Caki2 (cell line): ENCODE measurements around the gene ZFHX3. TPM values are rescaled to one million over a fixed set of nuclear protein-coding genes. Genes with fewer than 3 reads are reported as not detected.
A peak's percentile ranks its signal among the peaks of the same experiment; 100 is the strongest.

ENCODE experiments used
- DNase-seq: peaks from one replicate; pipeline ENCODE4 v3.0.0-alpha.2; 2015; ENCODE audit warnings: low read depth
- in situ Hi-C: cut with HindIII; loops from 2 replicates; pipeline ENCODE4 v1.10.0; 2016; ENCODE audit warnings: low sequenced_read_pairs, low pct_unique_long_range_greater_than_20kb, mixed read lengths
- total RNA-seq: library from RNA; depleted of rRNA; stranded (reverse); fragments of >200 nt; shearing (Covaris generic); gene quantifications from 2 replicates; pipeline ENCODE4 v1.2.3, GENCODE V29; 2014; ENCODE audit warnings: low replicate concordance

ZFHX3 gene
- total RNA-seq, 1 experiment from 2014 or later, result 1.6 TPM

DNA sequence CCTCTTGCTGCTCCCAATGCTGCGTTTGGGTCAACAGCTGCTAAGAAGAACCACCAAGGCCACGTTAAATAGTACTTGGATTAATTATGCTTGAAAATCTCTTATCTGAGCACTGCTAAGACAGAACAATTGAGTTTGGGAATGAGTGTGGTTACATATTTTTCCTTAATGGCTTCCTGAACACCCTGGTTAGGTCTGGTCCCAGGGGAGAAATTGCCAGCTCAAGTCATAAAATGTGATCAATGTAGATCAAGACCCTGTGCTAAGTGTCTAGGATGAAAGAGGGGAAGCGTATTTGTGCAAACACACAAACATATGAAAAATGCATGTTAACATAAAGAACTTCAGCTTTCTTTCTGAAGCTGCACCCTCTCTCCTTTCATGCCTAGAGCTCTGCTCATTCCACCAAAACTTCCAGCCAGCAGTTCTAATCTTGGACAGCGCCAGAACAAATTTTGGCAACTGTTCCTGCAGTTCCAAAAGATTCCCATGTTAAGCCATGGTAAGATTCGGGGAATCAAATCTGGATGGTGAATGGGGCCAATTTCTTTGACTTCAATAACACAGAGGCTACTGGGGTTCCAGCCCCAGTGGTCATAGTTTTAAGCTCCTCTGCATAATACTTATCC lies 72.0 kb downstream of the ZFHX3 start:
- in situ Hi-C loops, result no loop called here
- DNase-seq, result no peak

DNA sequence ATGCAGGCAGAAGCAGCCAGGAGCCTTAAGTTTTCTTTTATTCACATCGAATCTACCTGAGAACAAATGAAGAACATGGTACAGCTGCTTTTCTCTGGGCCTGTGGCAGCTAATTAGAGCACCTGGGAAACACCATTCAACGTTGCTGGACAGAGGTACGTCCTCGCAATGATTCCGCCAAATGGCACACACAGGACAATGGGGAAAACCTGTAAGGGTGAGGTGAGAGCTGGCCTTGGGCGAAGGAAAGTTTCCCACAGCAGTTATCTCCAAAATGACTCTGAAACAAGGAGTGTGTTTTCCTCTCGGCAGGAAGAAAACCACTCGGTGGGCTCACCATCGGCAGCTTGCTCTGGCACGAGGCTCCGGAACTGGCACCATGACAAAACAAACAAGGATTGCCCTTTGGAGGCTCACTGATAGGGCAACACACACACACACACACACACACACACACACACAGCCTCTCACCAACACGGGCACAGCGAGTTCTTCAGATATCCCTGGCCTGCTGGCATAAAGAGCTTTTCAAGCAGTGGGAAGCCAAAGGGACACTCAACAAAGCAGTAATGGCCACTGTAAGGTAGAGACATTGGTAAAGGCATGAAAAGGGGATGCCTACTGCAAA lies 73.7 kb downstream of the ZFHX3 start:
- in situ Hi-C loops, result no loop called here
- DNase-seq, result no peak

DNA sequence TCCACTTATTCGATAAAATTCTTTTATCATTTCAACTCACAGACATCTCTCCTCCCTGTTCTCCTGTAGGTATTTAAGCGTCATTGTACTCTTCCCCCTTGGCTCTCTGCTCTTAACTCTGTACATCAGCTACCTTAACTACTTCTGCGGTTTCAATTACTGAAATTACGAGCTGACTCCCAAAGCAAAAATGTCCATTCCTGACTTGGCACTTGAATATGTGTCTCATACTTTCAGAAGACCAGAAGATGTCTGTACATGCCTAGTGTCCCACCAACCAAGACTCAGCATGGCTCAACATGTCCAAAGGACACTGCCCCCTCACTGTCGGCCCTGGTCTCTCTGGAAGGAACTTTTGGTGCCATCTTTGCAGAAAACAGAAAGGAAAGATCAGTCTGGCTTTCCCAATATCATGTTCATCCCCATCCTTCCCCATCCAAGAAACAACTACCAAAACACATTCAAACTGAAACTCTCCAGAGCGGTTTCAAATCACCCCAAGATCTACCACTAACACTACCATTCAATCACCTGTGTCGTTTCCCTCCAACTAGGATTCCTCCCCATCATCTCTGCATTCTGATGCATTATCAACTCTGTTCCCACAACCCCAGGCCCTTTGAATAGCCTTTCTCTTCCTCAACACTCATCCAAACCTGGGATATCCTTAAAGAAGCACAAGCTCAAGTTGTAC lies 74.9 kb downstream of the ZFHX3 start:
- in situ Hi-C loops, result no loop called here
- no peak for DNase-seq

DNA sequence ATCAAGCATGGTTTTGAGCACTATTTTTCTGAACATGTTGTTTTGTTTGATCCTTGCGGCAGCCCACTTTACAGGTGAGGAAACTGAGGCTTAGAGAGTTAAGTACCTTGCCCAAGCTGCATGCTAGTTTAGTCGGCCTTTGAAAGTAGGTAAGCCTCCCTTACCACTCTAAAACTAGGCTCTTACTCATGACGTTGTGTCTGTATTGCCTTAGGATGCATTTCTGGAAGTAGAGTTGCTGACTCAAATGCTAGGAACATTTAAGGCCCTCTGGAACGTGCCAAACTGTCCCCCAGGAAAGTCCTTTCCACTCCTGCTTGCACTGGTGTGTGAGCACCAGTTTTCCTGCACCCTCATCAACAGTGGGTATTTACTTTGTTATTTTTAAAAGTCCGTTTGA lies 76.6 kb downstream of the ZFHX3 start:
- no peak for DNase-seq
- in situ Hi-C loops, result no loop called here

DNA sequence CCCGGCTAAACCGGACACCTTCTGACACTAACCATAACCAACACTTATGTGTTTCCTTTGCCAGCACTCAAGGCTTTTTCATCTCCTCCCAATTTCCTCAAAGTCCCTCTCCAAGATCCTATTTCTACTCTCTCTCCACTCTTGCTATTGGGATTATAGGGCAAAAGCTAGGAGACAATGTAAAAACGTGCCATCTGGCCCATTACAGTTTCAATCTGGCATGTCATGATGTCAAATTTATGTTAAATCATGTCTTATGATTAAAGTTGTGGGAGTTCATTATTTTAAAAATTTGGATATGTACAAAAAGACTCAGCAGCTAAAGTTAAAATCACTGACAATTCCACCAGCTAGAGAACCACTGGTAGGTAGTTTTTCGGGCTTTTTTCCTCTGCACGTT lies 77.3 kb downstream of the ZFHX3 start:
- no peak for DNase-seq
- in situ Hi-C loops, result no loop called here

DNA sequence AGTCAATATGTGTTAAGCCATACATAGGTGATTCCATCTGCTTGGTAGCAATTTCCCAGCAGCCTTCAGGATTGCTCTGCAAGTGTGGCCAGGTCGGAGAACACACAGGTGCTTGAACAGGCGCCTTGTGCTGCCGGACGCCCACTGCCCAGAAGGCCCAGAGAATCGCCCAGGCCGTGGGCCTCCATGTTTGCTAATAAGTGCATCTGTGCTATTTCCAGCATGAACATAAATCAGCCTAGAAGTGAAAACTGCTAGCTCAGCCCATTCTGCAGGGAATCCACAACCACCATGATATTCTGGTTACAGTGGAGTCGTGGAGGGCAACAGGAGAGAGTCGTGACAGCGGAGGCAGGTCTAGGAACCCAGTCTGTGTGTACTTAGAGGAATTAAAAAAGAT lies 78.1 kb downstream of the ZFHX3 start:
- no peak for DNase-seq
- in situ Hi-C loops, result no loop called here

DNA sequence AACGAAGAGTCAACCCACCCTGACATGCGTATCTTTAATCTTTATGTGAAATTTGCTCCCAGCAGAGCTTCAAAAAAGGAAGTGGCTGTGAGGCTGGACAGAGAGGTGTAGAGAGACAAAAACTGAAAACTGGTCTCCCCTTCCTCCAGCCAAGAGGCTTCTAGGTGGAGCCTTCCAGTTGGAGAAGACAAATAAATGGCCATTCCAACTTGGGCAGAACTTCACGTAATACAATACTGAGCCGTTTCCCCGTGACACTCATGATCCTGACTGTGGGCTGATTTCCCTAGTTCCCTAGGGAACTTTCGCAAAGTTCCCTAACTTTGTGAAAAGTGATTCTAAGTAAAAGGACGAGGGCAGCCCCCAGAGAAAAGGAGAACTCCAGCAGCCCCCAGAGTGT lies 78.8 kb downstream of the ZFHX3 start:
- DNase-seq, result no peak
- in situ Hi-C loops, result no loop called here

DNA sequence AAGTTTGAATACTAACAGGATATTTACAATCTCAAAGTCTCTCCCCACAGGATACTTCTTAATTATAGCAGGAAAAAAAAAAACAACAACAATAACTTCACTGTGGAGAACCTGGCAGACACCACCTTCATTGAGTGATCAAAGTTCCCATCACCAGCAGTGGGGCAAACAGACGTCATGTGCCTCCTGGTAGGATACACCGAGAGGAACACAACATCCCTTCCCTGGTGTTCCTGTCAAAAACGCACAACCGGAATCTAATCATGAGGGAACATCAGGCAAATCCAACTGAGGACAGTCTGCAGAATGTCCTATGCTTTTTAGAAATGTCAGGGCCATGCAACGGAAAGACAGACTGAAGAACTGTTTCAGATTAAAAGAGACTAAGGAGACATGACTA lies 80.0 kb downstream of the ZFHX3 start:
- no peak for DNase-seq
- in situ Hi-C loops, result no loop called here

DNA sequence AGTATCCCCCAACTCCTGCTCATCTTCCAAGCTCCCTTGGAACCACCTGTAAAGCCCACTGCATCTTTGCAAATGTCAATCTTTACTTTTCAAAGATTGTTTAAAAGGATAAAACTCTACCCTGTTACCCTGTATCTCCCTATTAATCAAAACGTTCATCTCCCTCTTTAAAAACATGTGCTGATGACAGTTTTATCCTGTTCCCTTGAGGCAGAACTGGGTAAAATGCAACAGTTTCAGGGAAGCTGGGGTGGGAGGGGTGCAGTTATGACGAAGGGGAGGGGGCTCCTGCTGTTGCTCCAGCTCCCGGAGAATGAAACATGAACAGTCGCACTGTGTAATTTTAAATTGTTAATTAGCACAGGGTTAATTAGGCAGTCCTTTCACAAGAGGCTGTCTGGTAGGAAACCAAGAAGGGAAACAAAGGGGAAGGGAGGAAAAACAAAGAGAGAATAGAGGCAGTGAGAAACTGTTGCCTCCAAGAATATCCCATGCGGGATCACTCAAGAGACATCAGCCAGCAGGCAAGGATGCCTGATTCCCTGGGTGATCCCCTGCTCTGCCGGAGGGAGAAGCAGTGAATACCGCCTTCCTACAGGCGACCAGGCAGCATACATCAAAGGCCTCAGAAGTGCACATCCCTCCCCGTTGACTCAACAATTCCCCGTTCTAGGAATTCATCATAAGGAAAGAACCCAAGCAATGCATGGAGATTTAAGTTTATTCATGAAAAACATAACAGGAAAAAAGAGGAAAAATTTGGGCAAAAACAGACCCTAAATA lies 84.2 kb downstream of the ZFHX3 start:
- in situ Hi-C loops, result no loop called here
- no peak for DNase-seq

DNA sequence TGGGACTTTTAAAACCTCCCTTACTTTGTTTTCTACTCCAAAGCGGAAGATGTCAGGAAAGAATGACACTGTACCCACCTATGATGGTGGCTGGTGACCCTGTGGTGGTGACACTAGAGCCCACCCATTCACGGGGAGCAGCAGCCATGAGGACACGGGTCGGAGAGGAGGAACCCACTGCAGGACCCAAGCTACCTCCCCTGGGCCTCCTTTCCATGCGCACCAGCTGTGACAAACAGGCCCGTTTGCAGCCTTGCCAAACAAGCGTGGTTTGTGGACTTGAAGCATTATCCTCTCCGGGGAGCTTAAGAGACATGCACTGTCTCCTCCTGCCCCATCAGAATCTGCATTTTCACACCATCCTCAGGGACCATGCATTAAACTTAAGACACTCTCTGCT lies 85.6 kb downstream of the ZFHX3 start:
- in situ Hi-C loops, result no loop called here
- no peak for DNase-seq

DNA sequence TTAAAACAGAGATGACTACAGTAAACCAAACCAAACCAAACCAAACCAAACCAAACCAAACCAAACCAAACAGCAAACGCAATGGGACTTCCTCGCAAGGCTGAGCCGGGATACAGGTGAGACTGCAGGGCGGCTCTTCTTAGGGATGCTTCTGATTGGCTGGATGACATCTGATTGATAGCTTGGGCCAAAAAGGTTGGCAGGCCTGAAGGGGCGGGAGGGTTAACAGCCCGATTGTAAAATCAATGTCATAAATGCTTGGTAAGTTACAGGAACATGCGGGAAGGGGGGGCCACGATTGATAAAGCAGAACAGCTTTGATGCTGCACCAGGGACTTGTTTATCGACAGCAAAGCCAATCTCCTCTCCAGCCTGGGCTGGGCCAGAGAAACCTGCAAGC lies 86.1 kb downstream of the ZFHX3 start:
- no peak for DNase-seq
- in situ Hi-C loops, result no loop called here

DNA sequence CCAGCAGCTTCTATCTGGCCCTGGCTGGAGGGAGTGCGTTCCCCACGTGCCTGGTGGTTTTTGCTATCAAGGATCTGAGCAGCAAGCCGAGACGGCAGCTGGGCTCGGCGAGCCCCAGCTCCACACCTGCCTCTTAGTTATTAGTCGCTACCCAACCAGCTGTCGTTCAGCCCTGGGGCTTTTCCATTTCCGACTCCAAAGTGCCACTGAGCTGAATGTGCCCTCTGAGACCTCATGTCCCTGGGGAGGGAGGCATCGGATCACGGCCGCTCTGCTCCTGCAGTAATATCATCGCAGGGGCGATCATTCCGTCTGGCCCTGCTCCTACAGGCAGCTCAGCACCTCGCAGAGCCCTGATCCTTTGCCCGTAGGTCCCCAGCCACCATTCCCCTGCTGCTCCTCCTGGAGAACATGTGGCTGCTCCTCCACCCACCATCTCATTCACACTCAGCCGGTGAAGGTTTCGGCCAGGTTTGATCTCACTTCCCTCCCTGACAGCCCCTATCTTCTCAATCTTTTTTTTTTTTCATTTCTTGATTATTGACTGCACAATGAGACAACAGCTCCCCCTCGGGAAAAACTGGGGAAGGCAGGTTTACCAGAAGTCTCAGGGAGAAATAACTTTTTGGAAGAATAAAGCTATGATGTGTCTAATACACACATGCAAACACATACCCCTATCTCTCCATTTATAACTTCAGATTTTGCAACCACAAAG lies 86.7 kb downstream of the ZFHX3 start:
- DNase-seq, result peak; percentile 2
- in situ Hi-C loops, result no loop called here

DNA sequence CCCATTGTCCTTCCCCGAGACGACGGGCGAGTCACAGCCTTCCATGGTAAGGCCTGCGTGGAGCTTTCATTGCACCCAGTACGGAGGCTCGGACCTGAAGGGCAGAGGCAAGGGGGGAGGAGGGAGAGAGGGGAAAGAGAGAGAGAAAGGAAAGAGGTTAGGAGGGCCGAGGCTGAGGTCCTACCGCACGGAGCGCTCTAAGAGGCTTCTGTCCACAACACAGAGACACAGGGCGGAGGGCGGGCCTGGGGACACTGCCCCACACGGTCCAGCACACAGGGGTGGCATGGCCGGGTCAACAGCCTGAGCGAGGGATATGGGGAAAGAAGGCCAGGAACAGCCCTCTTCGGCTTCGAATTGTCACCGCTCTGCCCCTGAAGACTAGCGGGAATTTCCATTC lies 87.8 kb downstream of the ZFHX3 start:
- in situ Hi-C loops, result no loop called here
- DNase-seq, result no peak

DNA sequence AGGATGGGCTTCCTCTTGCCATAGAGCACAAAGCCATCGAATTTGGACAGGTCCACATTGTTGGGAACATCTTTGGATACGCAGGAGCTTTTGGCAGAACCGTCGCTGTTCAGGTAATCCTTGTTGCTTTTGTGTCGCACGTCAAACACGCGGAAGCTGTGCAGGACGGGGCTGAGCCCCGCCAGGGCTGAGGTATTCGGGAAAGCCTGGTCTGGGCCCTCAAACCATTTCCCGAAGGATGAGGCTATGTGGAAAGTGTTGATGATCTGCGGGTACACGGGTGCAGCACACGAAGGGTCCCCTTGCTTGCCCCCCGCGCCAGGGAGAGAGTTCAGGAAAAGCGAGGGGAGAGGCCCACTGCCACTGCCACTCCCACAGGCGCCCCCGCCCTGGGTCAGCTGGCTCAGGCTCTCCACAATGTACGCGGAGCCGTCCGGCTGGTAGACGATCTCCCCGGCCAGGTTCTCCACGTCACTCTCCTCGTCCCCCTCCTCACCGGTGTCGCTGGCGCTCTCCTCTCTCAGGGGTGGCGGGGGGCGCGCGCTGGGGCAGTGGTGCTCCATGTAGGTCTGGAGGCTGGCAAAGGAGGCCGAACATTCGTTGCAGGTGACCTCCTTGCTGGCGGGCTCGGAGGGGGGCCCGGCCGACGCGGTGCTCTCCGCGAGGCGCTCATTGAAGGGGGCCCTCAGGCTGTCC lies 88.5 kb downstream of the ZFHX3 start:
- in situ Hi-C loops, result no loop called here
- DNase-seq, result no peak

DNA sequence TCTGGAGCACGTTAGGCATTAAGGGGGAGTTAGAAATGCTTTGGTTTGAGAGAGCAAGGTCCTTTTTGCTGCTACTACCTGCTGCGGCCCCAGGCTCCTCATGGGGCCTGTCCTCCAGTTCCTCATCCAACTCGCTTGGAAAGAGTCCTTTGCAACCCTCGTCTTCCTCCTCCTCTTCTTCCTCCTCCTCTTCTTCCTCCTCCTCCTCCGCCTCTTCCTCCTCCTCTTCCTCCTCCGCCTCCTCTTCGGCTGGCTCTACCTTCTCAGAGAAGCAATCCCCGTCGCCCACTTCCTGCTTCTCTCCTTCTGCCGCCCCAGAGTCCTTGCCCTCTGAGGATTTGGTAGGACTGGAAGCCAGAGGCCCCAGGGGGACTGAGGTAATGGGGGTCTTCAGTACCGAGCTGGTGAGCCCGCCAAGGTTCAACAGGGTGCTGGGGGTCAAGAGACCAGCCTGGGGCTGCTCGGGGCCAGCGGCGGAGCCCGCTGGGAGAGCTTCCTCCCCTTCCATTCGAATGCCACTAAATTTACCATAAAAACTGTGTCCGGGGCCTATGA lies 89.3 kb downstream of the ZFHX3 start:
- no peak for DNase-seq
- in situ Hi-C loops, result no loop called here

DNA sequence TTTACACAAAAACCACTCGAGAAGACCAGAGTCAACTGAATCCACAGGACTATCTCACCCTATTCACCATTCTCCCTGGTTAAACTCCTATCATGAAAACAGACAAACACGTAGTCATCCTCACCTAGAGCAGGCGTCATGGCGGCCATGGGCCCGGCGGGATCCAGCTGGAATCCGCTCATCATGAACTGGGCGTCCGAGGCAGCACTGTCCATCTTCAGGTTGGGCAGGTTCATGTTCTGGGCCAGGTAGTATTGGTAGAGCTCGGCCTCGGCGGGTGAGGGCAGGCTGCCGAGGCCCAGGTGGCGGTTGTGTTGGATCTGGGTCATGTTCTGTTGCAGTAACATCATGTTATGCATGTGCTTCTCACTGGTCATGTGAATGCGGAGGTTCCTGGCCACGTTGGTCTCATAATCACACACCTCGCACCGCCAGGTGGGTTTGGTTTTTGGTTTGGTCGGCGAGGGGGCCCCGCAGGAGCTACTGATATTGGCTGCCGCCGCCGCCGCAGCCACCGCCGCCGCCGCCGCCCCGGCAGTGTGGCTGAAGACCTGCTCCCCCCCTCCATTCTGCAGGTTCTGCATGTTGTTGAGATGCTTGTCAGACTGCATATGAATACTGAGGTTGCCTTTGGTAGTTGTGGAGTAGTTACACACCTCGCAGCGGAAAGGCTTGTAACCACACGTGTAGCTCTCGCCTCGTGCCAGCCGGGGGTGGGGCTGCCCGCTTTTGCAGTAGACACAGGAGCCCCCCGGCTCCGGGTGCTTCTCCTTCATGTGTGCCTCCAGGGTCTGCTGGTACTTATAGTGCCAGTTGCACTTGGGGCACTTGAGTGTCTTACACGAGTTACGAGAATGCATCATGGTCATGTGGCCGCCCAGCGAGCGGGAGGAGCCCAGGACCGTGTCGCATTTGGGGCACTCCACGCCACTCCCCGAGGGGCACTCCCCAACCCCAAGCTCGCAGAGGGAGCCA lies 90.3 kb downstream of the ZFHX3 start:
- in situ Hi-C loops, result no loop called here

More for the DNA sequence above, 90.3 kb downstream of the ZFHX3 start:
- DNase-seq, result no peak
